ENCODE results near the gene MICU1. TPM values are rescaled to one million over a fixed set of nuclear protein-coding genes. Genes with fewer than 3 reads are reported as not detected.

MICU1 gene
- total and polyA plus RNA-seq, 10 of the 15 experiments (the other 5 are each of a cell fraction or from before 2014, with no cell fraction given) = 18.2 to 36.4 (median 22.2) TPM

DNA sequence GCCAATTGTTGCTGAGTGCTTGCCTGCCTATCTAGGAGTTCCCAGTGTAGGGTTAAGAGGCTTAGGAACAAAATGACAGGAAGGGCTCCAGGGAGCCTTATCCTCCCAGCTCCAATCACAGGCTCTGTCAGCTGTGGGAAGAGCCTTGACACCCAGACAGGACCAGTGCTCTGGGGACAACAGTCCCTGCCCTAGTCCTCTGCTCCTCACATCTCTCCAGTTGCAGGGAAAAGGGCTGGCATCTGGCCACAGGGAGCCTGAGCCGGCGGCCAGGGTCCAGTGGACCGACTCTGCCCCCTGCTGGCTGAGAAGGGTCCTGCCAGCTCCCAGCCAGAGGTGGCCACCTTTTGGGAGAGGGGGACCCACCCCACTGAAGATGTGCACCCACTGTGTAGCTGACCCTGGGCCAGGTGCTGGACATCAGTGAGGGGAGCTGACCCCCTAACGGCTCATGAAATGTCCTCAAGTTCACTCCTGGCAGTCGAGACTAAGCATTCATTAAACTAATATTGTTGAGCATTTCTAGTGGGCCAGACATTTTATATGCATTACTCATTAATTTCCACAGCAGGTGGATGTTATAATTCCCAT is 288.7 kb downstream of the MICU1 start (continued):
- TF ChIP-seq POLR2A (IDR thresholded peaks at IDR 0.05; ENCODE audit: low read depth, low read length) (peak; percentile 18; the same call in 1 of the 2 replicates), IKZF2 (IDR thresholded peaks at IDR 0.05) (peak; percentile 77 to 83), NBN (IDR thresholded peaks at IDR 0.05) (peak; percentile 65; the same call in 1 of the 2 replicates), BRCA1 (IDR thresholded peaks at IDR 0.05; ENCODE audit: low read depth, low read length) (no peak), RB1 (IDR thresholded peaks at IDR 0.05; ENCODE audit: borderline replicate concordance) (peak; percentile 53; the same call in 1 of the 2 replicates), ESRRA (IDR thresholded peaks at IDR 0.05; ENCODE audit: low read length) (no peak), FOXK2 (IDR thresholded peaks at IDR 0.05) (no peak), NR2C1 (IDR thresholded peaks at IDR 0.05) (no peak), SMARCA5 (IDR thresholded peaks at IDR 0.05) (peak; percentile 52), YY1 (IDR thresholded peaks at IDR 0.05; ENCODE audit: low read depth, low read length) (peak; percentile 74), SP1 (IDR thresholded peaks at IDR 0.05; ENCODE audit: low read depth, low read length) (no peak), RAD51 (IDR thresholded peaks at IDR 0.05) (no peak), GABPA (IDR thresholded peaks at IDR 0.05; ENCODE audit: low read depth) (no peak), RAD21 (IDR thresholded peaks at IDR 0.05; ENCODE audit: insufficient read depth, low read depth, low read length) (peak; percentile 91), ZZZ3 (IDR thresholded peaks at IDR 0.05; ENCODE audit: control insufficient read depth, insufficient read length, low read depth) (no peak), CHD2 (IDR thresholded peaks at IDR 0.05; ENCODE audit: borderline replicate concordance, low read depth, low read length) (no peak), NR2F1 (conservative IDR thresholded peaks at IDR 0.05) (0 out of 2 replicates have a peak, but pooled peaks have one; percentile 13), HDGF (IDR thresholded peaks at IDR 0.05) (peak; percentile 62; the same call in 1 of the 2 replicates)
- TF ChIP-seq, protein P1, sequence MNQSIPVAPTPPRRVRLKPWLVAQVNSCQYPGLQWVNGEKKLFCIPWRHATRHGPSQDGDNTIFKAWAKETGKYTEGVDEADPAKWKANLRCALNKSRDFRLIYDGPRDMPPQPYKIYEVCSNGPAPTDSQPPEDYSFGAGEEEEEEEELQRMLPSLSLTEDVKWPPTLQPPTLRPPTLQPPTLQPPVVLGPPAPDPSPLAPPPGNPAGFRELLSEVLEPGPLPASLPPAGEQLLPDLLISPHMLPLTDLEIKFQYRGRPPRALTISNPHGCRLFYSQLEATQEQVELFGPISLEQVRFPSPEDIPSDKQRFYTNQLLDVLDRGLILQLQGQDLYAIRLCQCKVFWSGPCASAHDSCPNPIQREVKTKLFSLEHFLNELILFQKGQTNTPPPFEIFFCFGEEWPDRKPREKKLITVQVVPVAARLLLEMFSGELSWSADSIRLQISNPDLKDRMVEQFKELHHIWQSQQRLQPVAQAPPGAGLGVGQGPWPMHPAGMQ (IDR thresholded peaks at IDR 0.05; ENCODE audit: borderline replicate concordance) = no peak
- TF ChIP-seq, protein P2, sequence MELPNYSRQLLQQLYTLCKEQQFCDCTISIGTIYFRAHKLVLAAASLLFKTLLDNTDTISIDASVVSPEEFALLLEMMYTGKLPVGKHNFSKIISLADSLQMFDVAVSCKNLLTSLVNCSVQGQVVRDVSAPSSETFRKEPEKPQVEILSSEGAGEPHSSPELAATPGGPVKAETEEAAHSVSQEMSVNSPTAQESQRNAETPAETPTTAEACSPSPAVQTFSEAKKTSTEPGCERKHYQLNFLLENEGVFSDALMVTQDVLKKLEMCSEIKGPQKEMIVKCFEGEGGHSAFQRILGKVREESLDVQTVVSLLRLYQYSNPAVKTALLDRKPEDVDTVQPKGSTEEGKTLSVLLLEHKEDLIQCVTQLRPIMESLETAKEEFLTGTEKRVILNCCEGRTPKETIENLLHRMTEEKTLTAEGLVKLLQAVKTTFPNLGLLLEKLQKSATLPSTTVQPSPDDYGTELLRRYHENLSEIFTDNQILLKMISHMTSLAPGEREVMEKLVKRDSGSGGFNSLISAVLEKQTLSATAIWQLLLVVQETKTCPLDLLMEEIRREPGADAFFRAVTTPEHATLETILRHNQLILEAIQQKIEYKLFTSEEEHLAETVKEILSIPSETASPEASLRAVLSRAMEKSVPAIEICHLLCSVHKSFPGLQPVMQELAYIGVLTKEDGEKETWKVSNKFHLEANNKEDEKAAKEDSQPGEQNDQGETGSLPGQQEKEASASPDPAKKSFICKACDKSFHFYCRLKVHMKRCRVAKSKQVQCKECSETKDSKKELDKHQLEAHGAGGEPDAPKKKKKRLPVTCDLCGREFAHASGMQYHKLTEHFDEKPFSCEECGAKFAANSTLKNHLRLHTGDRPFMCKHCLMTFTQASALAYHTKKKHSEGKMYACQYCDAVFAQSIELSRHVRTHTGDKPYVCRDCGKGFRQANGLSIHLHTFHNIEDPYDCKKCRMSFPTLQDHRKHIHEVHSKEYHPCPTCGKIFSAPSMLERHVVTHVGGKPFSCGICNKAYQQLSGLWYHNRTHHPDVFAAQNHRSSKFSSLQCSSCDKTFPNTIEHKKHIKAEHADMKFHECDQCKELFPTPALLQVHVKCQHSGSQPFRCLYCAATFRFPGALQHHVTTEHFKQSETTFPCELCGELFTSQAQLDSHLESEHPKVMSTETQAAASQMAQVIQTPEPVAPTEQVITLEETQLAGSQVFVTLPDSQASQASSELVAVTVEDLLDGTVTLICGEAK (IDR thresholded peaks at IDR 0.05; ENCODE audit: borderline replicate concordance) = no peak
- TF ChIP-seq, protein P3, sequence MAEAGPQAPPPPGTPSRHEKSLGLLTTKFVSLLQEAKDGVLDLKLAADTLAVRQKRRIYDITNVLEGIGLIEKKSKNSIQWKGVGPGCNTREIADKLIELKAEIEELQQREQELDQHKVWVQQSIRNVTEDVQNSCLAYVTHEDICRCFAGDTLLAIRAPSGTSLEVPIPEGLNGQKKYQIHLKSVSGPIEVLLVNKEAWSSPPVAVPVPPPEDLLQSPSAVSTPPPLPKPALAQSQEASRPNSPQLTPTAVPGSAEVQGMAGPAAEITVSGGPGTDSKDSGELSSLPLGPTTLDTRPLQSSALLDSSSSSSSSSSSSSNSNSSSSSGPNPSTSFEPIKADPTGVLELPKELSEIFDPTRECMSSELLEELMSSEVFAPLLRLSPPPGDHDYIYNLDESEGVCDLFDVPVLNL (IDR thresholded peaks at IDR 0.05; ENCODE audit: low read depth, low read length) = no peak
- TF ChIP-seq, protein P4, sequence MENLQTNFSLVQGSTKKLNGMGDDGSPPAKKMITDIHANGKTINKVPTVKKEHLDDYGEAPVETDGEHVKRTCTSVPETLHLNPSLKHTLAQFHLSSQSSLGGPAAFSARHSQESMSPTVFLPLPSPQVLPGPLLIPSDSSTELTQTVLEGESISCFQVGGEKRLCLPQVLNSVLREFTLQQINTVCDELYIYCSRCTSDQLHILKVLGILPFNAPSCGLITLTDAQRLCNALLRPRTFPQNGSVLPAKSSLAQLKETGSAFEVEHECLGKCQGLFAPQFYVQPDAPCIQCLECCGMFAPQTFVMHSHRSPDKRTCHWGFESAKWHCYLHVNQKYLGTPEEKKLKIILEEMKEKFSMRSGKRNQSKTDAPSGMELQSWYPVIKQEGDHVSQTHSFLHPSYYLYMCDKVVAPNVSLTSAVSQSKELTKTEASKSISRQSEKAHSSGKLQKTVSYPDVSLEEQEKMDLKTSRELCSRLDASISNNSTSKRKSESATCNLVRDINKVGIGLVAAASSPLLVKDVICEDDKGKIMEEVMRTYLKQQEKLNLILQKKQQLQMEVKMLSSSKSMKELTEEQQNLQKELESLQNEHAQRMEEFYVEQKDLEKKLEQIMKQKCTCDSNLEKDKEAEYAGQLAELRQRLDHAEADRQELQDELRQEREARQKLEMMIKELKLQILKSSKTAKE (IDR thresholded peaks at IDR 0.05; ENCODE audit: low read depth, poor library complexity, severe bottlenecking) = peak; percentile 34
- TF ChIP-seq, protein P5, sequence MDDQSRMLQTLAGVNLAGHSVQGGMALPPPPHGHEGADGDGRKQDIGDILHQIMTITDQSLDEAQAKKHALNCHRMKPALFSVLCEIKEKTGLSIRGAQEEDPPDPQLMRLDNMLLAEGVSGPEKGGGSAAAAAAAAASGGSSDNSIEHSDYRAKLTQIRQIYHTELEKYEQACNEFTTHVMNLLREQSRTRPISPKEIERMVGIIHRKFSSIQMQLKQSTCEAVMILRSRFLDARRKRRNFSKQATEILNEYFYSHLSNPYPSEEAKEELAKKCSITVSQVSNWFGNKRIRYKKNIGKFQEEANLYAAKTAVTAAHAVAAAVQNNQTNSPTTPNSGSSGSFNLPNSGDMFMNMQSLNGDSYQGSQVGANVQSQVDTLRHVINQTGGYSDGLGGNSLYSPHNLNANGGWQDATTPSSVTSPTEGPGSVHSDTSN (IDR thresholded peaks at IDR 0.05; ENCODE audit: insufficient replicate concordance, low read depth, low read length) = no peak

Measured in GM12878 (cell line).